Muscle layer of colon (tissue), 2 donors: ENCODE data around the gene AKIP1.
A peak's percentile ranks its signal among the peaks of the same experiment; 100 is the strongest.

Experiments used
- H3K27ac ChIP-seq: one replicate; pipeline ENCODE4 v1.7.0; 2013; ENCODE audit warnings: low read depth, mild to moderate bottlenecking, low read length, moderate library complexity
- H3K27me3 ChIP-seq, 2 donors: one replicate each; pipeline ENCODE4 v1.7.0; 2013; ENCODE audit warnings: low read length in 2 of 2, mild to moderate bottlenecking in 2 of 2; ENCODE audit not compliant: insufficient read depth in 2 of 2, control insufficient read depth in 1 of 2
- H3K36me3 ChIP-seq: one replicate; pipeline ENCODE4 v1.7.0; 2013; ENCODE audit warnings: mild to moderate bottlenecking, low read length; ENCODE audit not compliant: insufficient read depth
- H3K4me1 ChIP-seq: one replicate; pipeline ENCODE4 v1.7.0; 2013; ENCODE audit warnings: mild to moderate bottlenecking, low read length; ENCODE audit not compliant: insufficient read depth
- H3K4me3 ChIP-seq, 2 donors: one replicate each; pipeline ENCODE4 v1.7.0; 2013; ENCODE audit warnings: low read length in 2 of 2, low read depth in 1 of 2, mild to moderate bottlenecking in 1 of 2, moderate library complexity in 1 of 2
- H3K9ac ChIP-seq: one replicate; pipeline ENCODE4 v1.7.0; 2013; ENCODE audit warnings: low read length
- H3K9me3 ChIP-seq: one replicate; pipeline ENCODE4 v1.7.0; 2013; ENCODE audit warnings: mild to moderate bottlenecking, low read length
- donor health status: abdominal sarcoma.
- donor health status: Adenocarcinoma of cecum.

AKIP1 gene

DNA sequence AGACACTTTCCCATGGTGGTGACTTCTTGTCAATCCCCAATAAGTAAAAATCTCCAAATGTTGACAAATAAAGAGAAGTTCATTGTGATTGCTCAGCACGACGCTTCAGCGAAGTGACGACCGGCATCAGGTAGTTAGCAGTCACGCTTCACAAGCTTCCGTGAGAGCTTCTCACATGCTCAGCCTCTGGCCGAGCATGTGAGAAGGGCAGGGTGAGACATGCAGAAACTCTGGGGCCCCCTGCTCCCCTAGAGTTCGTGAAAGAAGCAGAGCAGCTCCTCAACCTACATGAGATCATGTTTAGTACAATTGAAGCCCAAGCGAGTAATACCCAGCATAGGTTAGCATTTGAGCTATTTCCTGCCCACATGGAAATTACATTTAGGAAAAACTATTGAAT lies 26.2 kb downstream of the AKIP1 start:
- H3K9me3 ChIP-seq = no peaks in the 10 kb centered on the region
- H3K27ac ChIP-seq = no peak overlapping the region
- H3K9ac ChIP-seq = no peak overlapping the region
- H3K27me3 ChIP-seq = no peaks in the 10 kb centered on the region
- no peak overlapping the region for H3K4me3 ChIP-seq
- H3K4me1 ChIP-seq = no peaks in the 10 kb centered on the region
- H3K36me3 ChIP-seq = no peaks in the 10 kb centered on the region

DNA sequence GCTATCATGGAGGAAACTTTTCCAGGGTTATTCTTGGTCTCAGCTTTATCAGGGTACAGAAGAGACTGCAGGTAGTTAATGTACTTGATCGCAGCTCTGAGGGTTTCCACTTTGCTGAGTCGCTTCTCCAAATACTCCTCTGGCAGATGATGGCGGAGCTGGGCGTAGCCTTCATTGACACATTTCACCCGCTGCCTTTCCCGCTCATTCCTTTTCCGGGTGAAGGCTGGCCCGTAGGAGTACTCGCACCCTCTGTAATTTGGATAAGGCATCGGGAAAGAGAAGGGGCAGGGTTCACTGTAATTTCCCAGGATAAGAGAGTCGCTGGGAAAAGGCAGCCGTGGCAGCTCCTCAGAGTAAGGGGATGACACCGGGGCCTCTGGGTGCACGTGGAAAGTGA lies 26.7 kb downstream of the AKIP1 start:
- no peak overlapping the region for H3K9ac ChIP-seq
- no peaks in the 10 kb centered on the region for H3K9me3 ChIP-seq
- H3K36me3 ChIP-seq = no peaks in the 10 kb centered on the region
- no peak overlapping the region for H3K4me3 ChIP-seq
- H3K27ac ChIP-seq = no peak overlapping the region
- H3K4me1 ChIP-seq = no peaks in the 10 kb centered on the region
- H3K27me3 ChIP-seq = no peaks in the 10 kb centered on the region

DNA sequence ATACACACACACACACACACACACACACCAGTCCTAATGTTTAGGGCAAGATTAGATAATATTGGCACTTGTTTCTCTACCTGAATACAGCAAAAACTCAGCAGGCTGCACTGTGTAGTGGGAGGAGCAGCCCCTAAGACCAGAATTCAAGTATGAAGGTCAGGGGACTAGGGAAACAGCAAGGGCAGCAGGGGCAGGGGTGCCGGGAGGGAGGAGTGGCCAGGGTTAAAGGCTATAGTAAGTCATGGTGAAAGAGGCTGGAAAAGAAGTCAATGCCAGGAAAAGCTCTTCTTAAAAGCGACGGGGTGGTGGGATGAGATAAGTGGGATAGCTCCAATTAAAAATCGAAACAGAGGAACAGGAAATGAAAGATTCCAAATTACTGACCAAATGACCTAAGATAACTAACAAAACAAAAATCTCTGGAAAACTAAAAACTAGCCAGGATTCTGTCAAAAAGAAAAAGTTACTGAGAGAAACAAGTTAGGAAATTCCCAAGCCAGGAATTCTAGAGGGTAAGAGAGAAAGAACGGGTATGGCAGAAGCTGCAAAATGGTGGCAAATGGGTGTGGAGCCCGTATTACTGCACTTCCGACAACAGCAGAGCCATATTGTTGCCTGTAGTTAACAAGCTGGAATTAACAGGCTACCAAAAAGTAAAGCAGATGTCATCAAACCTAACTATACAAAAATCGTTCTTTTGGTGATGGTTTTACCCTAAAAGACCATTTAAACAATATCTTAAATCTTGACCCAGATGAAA lies 30.5 kb downstream of the AKIP1 start:
- H3K9me3 ChIP-seq = no peaks in the 10 kb centered on the region
- no peaks in the 10 kb centered on the region for H3K4me1 ChIP-seq
- H3K27ac ChIP-seq = no peak overlapping the region
- no peaks in the 10 kb centered on the region for H3K27me3 ChIP-seq
- no peaks in the 10 kb centered on the region for H3K36me3 ChIP-seq
- no peak overlapping the region for H3K9ac ChIP-seq
- H3K4me3 ChIP-seq = no peak overlapping the region

DNA sequence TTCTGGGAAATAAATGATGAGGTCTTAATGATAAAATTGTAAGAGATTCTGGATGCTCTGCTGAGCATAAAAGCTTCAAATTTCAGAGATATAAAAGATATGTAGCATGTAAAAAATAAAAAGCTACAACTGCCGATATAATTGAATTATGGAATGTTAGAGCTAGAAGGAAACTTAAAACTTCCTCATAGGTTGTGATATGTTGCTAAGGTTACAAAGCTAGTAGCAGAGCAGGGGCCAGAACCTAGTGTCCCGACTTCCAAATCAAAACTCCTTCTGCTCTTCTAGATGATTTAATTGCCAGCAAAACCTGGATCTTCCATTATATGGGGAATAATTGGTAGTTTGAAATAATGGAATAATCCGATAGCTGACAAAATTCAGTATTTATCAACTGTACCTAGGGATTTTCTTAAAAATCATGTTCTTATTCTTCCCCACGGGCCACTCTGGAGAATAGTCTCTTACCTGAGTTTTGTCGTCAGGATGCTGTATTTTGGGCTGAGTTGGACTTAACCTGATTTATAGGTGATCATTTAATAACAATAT lies 31.6 kb downstream of the AKIP1 start, which contains the start of gene ASCL3:
TSS of gene ASCL3 (minus strand) at position 499 of the 549 bp plus-strand sequence. CDS start 4,855 bp downstream, outside the sequence.
- Histone ChIP-seq H3K4me1 (no peaks in the 10 kb centered on the region), H3K27me3 (no peaks in the 10 kb centered on the region), H3K9ac (no peak within 1 kb of the TSS), H3K9me3 (no peaks in the 10 kb centered on the region), H3K36me3 (peaks cover 8% of the 10 kb centered on the region), H3K27ac (no peak within 1 kb of the TSS), H3K4me3 (no peak within 1 kb of the TSS)

DNA sequence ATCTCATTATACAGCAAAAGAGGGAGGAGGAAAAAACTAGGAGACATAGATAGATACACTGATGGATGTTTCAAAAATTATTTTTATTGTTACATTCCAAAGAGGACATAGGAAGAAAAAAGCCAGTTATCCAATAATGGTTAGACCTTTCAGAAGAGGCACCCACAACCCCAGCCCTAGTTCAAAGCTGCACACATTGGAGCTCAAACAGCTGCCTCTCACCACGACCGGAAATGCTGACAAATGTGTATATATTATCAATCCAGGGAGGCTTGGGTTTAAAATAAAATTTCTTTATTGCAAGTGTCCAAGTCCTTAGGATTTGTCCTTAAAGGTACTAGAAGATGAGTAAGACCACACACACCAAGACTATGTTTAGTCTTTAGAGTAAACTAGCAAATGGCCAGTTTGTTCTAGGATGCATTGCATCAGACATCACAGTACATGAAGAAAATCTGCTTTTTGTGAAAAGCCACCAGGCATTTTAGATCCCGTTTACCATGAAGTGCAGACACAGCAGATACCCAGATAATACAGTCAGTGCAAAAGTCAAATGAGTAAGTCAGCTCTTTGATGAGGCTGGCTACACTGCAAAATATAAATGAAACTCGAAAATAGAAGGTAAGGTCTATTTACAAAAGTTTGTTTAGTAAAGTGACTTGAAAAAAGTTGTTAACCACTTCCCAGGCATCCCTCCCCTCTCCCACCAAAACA lies 36.4 kb downstream of the AKIP1 start:
- H3K36me3 ChIP-seq = peaks cover 31% of the 10 kb centered on the region
- H3K9ac ChIP-seq = no peak overlapping the region
- no peaks in the 10 kb centered on the region for H3K4me1 ChIP-seq
- H3K27me3 ChIP-seq = no peaks in the 10 kb centered on the region
- H3K27ac ChIP-seq = no peak overlapping the region
- H3K9me3 ChIP-seq = no peaks in the 10 kb centered on the region
- H3K4me3 ChIP-seq = no peak overlapping the region

DNA sequence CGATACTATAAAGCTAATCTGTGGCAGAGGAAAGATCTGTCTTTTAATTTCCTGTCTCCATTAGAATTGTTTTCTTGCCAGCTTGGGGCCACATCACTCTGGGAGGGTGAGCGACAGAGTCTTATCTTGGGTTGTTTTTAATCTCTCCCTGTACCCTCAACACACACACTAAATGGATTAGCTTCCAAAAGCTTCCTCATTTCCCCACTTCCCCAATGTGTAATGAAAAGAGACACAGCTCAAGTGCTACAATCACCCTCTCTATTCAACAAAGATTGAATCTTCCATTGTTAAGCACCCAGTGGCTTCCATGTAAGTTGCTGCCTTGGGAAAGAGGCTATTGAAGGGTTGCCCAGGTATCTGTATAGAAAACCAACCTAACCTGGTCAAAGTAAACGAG lies 37.9 kb downstream of the AKIP1 start:
- H3K4me1 ChIP-seq = no peaks in the 10 kb centered on the region
- H3K27ac ChIP-seq = no peak overlapping the region
- no peak overlapping the region for H3K4me3 ChIP-seq
- H3K9me3 ChIP-seq = no peaks in the 10 kb centered on the region
- H3K27me3 ChIP-seq = no peaks in the 10 kb centered on the region
- H3K36me3 ChIP-seq = peaks cover 40% of the 10 kb centered on the region
- H3K9ac ChIP-seq = no peak overlapping the region

DNA sequence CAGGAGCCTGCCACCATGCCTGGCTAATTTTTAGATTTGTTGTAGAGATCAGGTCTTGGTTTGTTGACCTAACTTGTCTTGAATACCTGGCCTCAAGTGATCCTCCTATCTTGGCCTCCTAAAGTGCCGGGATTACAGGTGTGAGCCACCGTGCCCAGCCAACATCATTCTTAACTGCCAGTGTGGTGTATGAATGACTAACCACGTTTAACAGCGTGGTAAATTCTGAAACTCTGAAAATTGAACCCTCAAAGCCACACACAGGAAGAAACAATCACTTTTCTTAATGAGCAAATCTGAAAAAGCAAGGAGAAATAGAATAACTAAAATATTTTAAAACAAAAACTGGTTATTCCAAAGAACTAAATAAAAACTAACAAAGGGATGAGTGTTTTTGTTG lies 45.9 kb downstream of the AKIP1 start:
- peaks cover 29% of the 10 kb centered on the region for H3K36me3 ChIP-seq
- H3K4me1 ChIP-seq = peaks cover 10% of the 10 kb centered on the region
- no peaks in the 10 kb centered on the region for H3K9me3 ChIP-seq
- no peak overlapping the region for H3K4me3 ChIP-seq
- no peak overlapping the region for H3K9ac ChIP-seq
- H3K27ac ChIP-seq = no peak overlapping the region
- no peaks in the 10 kb centered on the region for H3K27me3 ChIP-seq

DNA sequence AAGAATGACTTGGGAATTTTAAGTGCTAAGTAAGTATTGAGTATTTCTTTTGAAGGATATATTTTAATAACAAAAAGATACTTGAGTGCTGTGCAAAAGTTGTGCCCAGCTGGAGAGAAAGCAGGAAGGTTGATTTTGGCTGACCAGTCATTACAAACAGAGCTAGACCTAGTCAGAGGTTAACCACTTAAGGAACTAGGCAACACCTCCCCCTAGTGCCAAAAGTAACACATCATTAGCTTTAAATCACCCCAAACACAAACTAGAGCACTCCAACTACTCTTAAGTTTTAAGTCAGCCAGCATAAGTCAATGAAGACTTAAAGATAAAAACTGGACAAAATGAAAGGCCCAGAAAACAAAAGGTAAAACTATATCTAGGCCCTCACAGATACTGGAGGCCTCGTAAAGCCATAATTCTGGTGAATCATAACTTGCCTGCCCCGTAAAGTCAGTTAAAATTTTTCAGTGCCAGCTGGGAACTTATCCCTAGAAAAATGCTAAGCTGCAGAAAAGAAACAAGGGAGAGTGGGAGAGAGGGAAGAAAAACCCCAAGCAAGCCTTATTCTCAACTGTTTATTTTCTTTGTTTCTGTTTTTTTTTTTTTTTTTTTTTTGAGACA lies 48.7 kb downstream of the AKIP1 start:
- Histone ChIP-seq H3K4me3 (no peak overlapping the region), H3K9ac (no peak overlapping the region), H3K4me1 (peaks cover 25% of the 10 kb centered on the region), H3K9me3 (no peaks in the 10 kb centered on the region), H3K27ac (peak overlapping the region; percentile 52), H3K27me3 (no peaks in the 10 kb centered on the region), H3K36me3 (peaks cover 14% of the 10 kb centered on the region)

DNA sequence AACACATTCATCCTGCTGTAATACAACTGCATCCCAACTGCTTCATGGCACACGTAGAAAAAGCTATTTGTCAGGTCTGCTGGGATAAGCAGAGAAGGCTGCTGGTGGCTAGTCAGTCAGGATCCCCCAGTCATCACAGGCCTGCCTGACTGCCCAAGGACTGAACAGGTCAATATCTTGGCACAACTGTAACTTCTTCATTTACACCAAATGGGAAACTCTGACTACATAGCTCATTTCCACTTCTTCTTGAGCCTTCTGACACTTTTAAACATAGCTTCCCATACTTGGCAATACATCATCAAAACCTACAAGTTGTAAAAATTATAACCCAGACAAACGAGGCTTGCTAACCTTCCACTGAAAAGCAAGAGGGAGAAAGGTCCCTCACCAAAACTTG lies 50.4 kb downstream of the AKIP1 start:
- Histone ChIP-seq H3K4me1 (peaks cover 29% of the 10 kb centered on the region), H3K9ac (peak overlapping the region; percentile 2), H3K27ac (no peak overlapping the region), H3K9me3 (no peaks in the 10 kb centered on the region), H3K36me3 (peaks cover 6% of the 10 kb centered on the region), H3K4me3 (no peak overlapping the region), H3K27me3 (no peaks in the 10 kb centered on the region)

DNA sequence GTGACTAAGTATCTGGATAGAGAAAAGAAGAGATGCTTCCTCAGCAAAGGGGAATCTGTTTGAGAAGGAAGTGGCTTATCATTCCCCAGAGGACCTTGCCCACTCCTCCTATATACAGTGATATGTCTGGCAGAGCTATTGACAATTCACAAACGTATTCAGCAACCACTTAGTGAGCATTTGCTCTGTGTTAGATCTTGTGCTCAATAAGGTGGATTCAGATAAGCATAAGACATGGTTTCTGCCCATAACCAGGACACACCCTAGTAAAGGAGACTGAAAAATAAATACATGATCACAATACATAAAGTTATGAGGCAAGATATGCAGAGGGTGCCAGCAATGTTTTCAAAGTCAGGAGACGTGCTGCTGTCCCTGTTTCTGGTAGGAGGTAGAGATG lies 51.9 kb downstream of the AKIP1 start:
- no peaks in the 10 kb centered on the region for H3K9me3 ChIP-seq
- no peak overlapping the region for H3K4me3 ChIP-seq
- no peak overlapping the region for H3K27ac ChIP-seq
- no peaks in the 10 kb centered on the region for H3K27me3 ChIP-seq
- peaks cover 29% of the 10 kb centered on the region for H3K4me1 ChIP-seq
- no peaks in the 10 kb centered on the region for H3K36me3 ChIP-seq
- H3K9ac ChIP-seq = no peak overlapping the region

DNA sequence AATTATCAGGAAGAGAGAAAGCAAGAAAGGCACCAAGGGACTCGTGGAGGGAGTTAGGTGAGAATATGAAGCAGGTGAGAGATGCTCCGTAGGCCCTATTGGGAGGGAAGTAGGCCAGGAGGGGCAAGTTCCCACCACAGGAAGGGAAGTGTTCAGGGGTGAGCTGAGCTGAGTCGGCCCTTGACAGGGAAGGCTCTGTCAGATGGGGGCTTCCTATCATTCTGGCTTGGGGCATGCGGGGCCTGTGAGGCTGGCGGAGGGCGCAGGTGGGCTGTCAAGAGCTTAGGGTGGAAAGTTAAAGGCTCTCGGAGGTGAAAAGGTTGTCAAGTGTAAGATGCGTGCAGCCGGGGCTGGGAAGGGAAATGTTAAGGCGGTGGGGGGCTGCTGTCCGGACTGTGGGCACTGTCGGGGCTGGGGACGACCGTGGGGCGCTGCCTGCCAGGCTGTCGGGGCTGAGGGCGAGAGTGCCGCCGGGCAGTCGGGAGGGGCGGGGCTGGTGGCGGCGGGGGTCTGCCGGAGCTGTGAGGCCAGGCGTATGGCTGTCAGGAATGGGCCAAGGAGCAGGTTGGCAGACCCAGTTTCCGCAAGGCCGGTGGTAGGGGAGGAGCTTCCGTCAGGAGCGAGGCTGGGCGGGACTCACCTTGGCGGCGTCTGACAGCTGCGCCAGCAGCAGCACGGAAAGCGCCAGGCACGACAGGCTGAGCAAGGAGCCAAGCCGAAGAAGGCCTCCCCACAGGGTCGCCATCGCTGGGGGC lies 52.8 kb downstream of the AKIP1 start:
- peak overlapping the region; percentile 95 for H3K27ac ChIP-seq
- no peaks in the 10 kb centered on the region for H3K9me3 ChIP-seq
- H3K36me3 ChIP-seq = no peaks in the 10 kb centered on the region
- H3K4me1 ChIP-seq = peaks cover 29% of the 10 kb centered on the region
- peak overlapping the region; percentile 71 for H3K9ac ChIP-seq
- peak overlapping the region; percentile 82 to 96 for H3K4me3 ChIP-seq
- no peaks in the 10 kb centered on the region for H3K27me3 ChIP-seq
